HepG2 (cell line): Measurements from ENCODE around the gene RTP5. TPM values are rescaled to one million over a fixed set of nuclear protein-coding genes. Genes with fewer than 3 reads are reported as not detected.

Experiments
- ATAC-seq: fragments of 200-7000 bp; cut with Tn5 transposase; 3 replicates; pipeline ENCODE4 v1.9.1; 2020; ENCODE audit warnings: mild to moderate bottlenecking, moderate library complexity
- BruUV-seq: library from RNA; stranded (reverse); fragments of 400-500 nt; replicated peaks from 2 replicates; lab custom pipeline; 2021; lab: Mats Ljungman, UMichigan
- CTCF ChIA-PET: fragments of 300-600 bp; formaldehyde crosslinking; extraction: SDS; loops from one replicate; lab custom pipeline; 2021; ENCODE audit warnings: low total read pairs, inconsistent platforms, low intra/inter-chr PET ratio; lab: Yijun Ruan, JAX
- POLR2A ChIA-PET: fragments of 350-600 bp; sonication (Branson Sonifier 250); formaldehyde crosslinking; loops from one replicate; lab custom pipeline; 2020; ENCODE audit warnings: antibody characterized with exemption, inconsistent platforms; lab: Yijun Ruan, JAX
- DNase-seq: peaks from one replicate; pipeline ENCODE4 v3.0.0-alpha.2; 2015; ENCODE audit warnings: low spot score
- FAIRE-seq: peaks from 3 replicates; lab custom pipeline; 2011; peaks lifted over from hg19 to GRCh38; lab: Jason Lieb, UNC
- H2AFZ ChIP-seq: one replicate; pipeline ENCODE4 v1.6.1; 2011; ENCODE audit warnings: low read length, inconsistent platforms
- H3K27ac ChIP-seq: fragments of 300-600 bp; 3 replicates; pipeline ENCODE4 v1.8.0; 2011; ENCODE audit warnings: mixed run types, mild to moderate bottlenecking, mixed read lengths, low read length, inconsistent platforms; ENCODE audit not compliant: insufficient read depth; ENCODE audit errors: extremely low read length
- H3K27me3 ChIP-seq, 2 experiments: fragments of 200-600 bp in 1 of 2; 2 replicates in 1 of 2; 3 replicates in 1 of 2; pipeline versions ENCODE4 v1.6.0 to v1.8.0; 2011; ENCODE audit warnings: low read length in 2 of 2, mild to moderate bottlenecking in 2 of 2, moderate library complexity in 2 of 2, inconsistent platforms in 1 of 2; ENCODE audit not compliant: insufficient read depth in 2 of 2, control insufficient read depth in 1 of 2
- H3K36me3 ChIP-seq, 2 experiments: fragments of 200-600 bp in 1 of 2; replicated peaks in 1 of 2; 2 replicates in 1 of 2; 3 replicates in 1 of 2; pipeline versions ENCODE4 v1.5.1 to v1.8.0; 2011; ENCODE audit warnings: low read length in 2 of 2, inconsistent platforms in 1 of 2; ENCODE audit not compliant: insufficient read depth in 2 of 2, control insufficient read depth in 1 of 2
- H3K4me1 ChIP-seq: 2 replicates; pipeline ENCODE4 v1.5.1; 2012; ENCODE audit warnings: low read length, inconsistent platforms; ENCODE audit not compliant: insufficient read depth
- H3K4me2 ChIP-seq: 2 replicates; pipeline ENCODE4 v1.6.0; 2011; ENCODE audit warnings: low read depth, low read length, inconsistent platforms
- H3K4me3 ChIP-seq, 3 experiments: fragments of 200-600 bp in 1 of 3; sonication (generic), shearing (Covaris generic) in 1 of 3; replicated peaks in 1 of 3; 2 replicates each; pipeline ENCODE4 v1.5.1; 2011 to 2016; ENCODE audit warnings: low read length in 3 of 3, inconsistent platforms in 2 of 3, low read depth in 2 of 3, mild to moderate bottlenecking in 2 of 3, control low read depth in 1 of 3, mixed read lengths in 1 of 3; ENCODE audit not compliant: insufficient read depth in 1 of 3
- H3K79me2 ChIP-seq: one replicate; pipeline ENCODE4 v1.6.1; 2011; ENCODE audit warnings: low read length, inconsistent platforms; ENCODE audit not compliant: insufficient read depth
- H3K9ac ChIP-seq: 2 replicates; pipeline ENCODE4 v1.6.0; 2011; ENCODE audit warnings: mild to moderate bottlenecking, low read depth, low read length, inconsistent platforms; ENCODE audit not compliant: insufficient read depth
- H3K9me3 ChIP-seq: 2 replicates; pipeline ENCODE4 v1.5.1; 2012; ENCODE audit warnings: mild to moderate bottlenecking, low read length
- H4K20me1 ChIP-seq: 2 replicates; pipeline ENCODE4 v1.6.0; 2011; ENCODE audit warnings: inconsistent platforms, mild to moderate bottlenecking, low read length, moderate library complexity; ENCODE audit not compliant: insufficient read depth
- EZH2 ChIP-seq: conservative IDR thresholded peaks from 2 replicates; pipeline ENCODE4 v1.6.1; 2012; ENCODE audit warnings: mild to moderate bottlenecking, low read depth, low read length, moderate library complexity
- FOXK1 ChIP-seq: sonication (generic); formaldehyde crosslinking; IDR thresholded peaks from 2 replicates; pipeline ENCODE4 v1.4.0; 2020; ENCODE audit warnings: low read depth, missing genetic modification reagents, borderline replicate concordance
- HINFP ChIP-seq: sonication (generic); formaldehyde crosslinking; IDR thresholded peaks from 2 replicates; pipeline ENCODE4 v1.4.0; 2020; ENCODE audit warnings: low read depth, mild to moderate bottlenecking, missing genetic modification reagents
- KDM2A ChIP-seq: sonication (generic); formaldehyde crosslinking; IDR thresholded peaks from 2 replicates; pipeline ENCODE4 v1.4.0; 2020; ENCODE audit warnings: low read depth, missing genetic modification reagents, borderline replicate concordance
- MYNN ChIP-seq: sonication (generic); formaldehyde crosslinking; IDR thresholded peaks from 2 replicates; pipeline ENCODE4 v1.4.0; 2020; ENCODE audit warnings: mild to moderate bottlenecking, low read depth, missing genetic modification reagents
- NCOR1 ChIP-seq: fragments of 200-600 bp; sonication (generic); IDR thresholded peaks from 2 replicates; pipeline ENCODE4 v1.7.0; 2017; ENCODE audit warnings: antibody characterized with exemption, low read length, borderline replicate concordance
- SP140L ChIP-seq: sonication (generic); formaldehyde crosslinking; IDR thresholded peaks from 2 replicates; pipeline ENCODE4 v1.4.0; 2020; ENCODE audit warnings: missing genetic modification reagents, borderline replicate concordance
- ZBTB37 ChIP-seq: sonication (generic); formaldehyde crosslinking; IDR thresholded peaks from 2 replicates; pipeline ENCODE4 v1.4.0; 2020; ENCODE audit warnings: mild to moderate bottlenecking, missing genetic modification reagents
- ZNF557 ChIP-seq: sonication (generic); formaldehyde crosslinking; IDR thresholded peaks from 2 replicates; pipeline ENCODE4 v1.4.0; 2020; ENCODE audit warnings: missing genetic modification reagents
- ZNF558 ChIP-seq: sonication (generic); formaldehyde crosslinking; IDR thresholded peaks from 2 replicates; pipeline ENCODE4 v1.9.0; 2022; ENCODE audit warnings: mild to moderate bottlenecking, missing genetic modification reagents, borderline replicate concordance
- ZNF619 ChIP-seq: sonication (generic); formaldehyde crosslinking; IDR thresholded peaks from 2 replicates; pipeline ENCODE4 v1.4.0; 2020; ENCODE audit warnings: mild to moderate bottlenecking, missing genetic modification reagents
- ZNF660 ChIP-seq: sonication (generic); formaldehyde crosslinking; IDR thresholded peaks from 2 replicates; pipeline ENCODE4 v1.5.1; 2020; ENCODE audit warnings: mild to moderate bottlenecking, low read depth, missing genetic modification reagents, borderline replicate concordance
- ZNF746 ChIP-seq: sonication (generic); formaldehyde crosslinking; IDR thresholded peaks from 2 replicates; pipeline ENCODE4 v1.8.0; 2022; ENCODE audit warnings: mild to moderate bottlenecking, missing genetic modification reagents
- WGBS: methylation state at CpG from one replicate; pipeline ENCODE4 v1.1.6; 2017; ENCODE audit warnings: low lambda C conversion rate; 5-methylcytosine and 5-hydroxymethylcytosine counted together
- in situ Hi-C: cut with HindIII; loops from 2 replicates; pipeline ENCODE4 v1.10.0; 2017; ENCODE audit warnings: low pct_unique_long_range_greater_than_20kb; ENCODE audit not compliant: extremely low pct_ligation_motif_present
- intact Hi-C: fragments of 100-400 bp; cut with micrococcal nuclease; formaldehyde crosslinking; loops from one replicate; pipeline ENCODE4 v1.10.0; 2022; ENCODE audit not compliant: unreplicated experiment
- polyA plus RNA-seq, 8 experiments: library from polyadenylated mRNA; depleted of rRNA in 3 of 8; stranded (reverse) in 7 of 8; unstranded in 1 of 8; fragments of >200 nt; fragmentation: Illumina TruSeq in 4 of 8; extraction: Trizol in 4 of 8; gene quantifications; 2 replicates each; pipeline versions ENCODE4 v1.2.1 to v1.2.3, GENCODE V29; 2011 to 2016; ENCODE audit warnings: low read depth in 4 of 8, missing spikeins in 1 of 8, mixed read lengths in 1 of 8; ENCODE audit not compliant: insufficient read depth in 1 of 8
- total RNA-seq, 5 experiments: library from RNA; depleted of rRNA; stranded (reverse); fragments of >200 nt; fragmentation: Illumina TruSeq; extraction: Trizol; gene quantifications; 2 replicates each; pipeline ENCODE4 v1.2.3, GENCODE V29; 2016; ENCODE audit warnings: low read depth in 1 of 5
- TF ChIP-seq, protein P1 (sequence below): sonication (generic); formaldehyde crosslinking; IDR thresholded peaks from 2 replicates; pipeline ENCODE4 v1.5.0; 2020; ENCODE audit warnings: mild to moderate bottlenecking, missing genetic modification reagents
- TF ChIP-seq, protein P2 (sequence below): IDR thresholded peaks from 2 replicates; pipeline ENCODE4 v1.6.1; 2016; ENCODE audit warnings: mild to moderate bottlenecking, missing biosample characterization, missing genetic modification reagents
- TF ChIP-seq, protein P3 (sequence below): IDR thresholded peaks from 2 replicates; pipeline ENCODE4 v1.6.1; 2012; ENCODE audit warnings: low read depth, low read length, improper control_type of control experiment

The RTP5 gene
- total and polyA plus RNA-seq, 2 of the 13 experiments (the other 11 are each of a cell fraction or from before 2014, with no cell fraction given), result not detected

DNA sequence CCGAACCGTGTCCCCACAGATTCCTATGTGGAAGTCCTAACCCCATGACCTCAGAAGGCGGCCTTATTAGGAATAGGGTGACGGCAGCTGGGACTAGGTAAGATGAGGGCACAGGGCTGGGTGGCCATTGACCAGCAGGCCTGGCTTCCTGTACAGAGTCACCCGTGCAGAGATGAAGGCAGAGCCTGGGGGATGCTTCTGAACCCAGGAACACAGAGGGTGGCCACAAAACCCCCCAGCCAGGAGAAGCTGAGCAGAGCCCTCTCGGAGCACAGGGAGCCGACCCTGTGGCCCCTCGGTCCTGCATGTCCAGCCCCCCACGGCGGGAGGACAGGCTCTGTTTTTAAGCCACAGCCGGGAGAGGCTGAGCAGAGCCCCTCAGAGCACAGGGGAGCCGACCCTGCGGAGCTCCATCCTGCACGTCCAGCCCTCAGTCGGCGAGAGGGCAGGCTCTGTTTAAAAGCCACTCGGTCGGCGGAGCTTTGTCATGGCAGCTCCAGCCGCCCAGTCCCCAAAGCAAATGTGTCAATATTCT is 13.6 kb upstream of the RTP5 start (continued):
- TF ChIP-seq ZBTB37 (CRISPR knock-in tag), result no peak
- no peak for TF ChIP-seq EZH2
- no peak for TF ChIP-seq KDM2A
- TF ChIP-seq, protein P1, sequence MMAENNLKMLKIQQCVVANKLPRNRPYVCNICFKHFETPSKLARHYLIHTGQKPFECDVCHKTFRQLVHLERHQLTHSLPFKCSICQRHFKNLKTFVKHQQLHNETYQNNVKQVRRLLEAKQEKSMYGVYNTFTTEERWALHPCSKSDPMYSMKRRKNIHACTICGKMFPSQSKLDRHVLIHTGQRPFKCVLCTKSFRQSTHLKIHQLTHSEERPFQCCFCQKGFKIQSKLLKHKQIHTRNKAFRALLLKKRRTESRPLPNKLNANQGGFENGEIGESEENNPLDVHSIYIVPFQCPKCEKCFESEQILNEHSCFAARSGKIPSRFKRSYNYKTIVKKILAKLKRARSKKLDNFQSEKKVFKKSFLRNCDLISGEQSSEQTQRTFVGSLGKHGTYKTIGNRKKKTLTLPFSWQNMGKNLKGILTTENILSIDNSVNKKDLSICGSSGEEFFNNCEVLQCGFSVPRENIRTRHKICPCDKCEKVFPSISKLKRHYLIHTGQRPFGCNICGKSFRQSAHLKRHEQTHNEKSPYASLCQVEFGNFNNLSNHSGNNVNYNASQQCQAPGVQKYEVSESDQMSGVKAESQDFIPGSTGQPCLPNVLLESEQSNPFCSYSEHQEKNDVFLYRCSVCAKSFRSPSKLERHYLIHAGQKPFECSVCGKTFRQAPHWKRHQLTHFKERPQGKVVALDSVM (CRISPR knock-in tag), result no peak

GRCh38 chr2:241857041-241857541 is 12.4 kb upstream of the RTP5 start:
- Histone ChIP-seq H3K36me3 (no peaks in the 10 kb centered on the region), H3K9me3 (no peaks in the 10 kb centered on the region), H3K4me2 (no peak overlapping the region), H4K20me1 (no peaks in the 10 kb centered on the region), H3K4me3 (no peak overlapping the region), H3K4me1 (peaks cover 14% of the 10 kb centered on the region), H3K27me3 (peaks cover 26 to 89% of the 10 kb centered on the region in 2 experiments), H3K27ac (no peak overlapping the region), H2AFZ (no peak overlapping the region), H3K9ac (no peak overlapping the region), H3K79me2 (no peaks in the 10 kb centered on the region)
- FAIRE-seq, result no peak
- BruUV-seq, result no TSS peak
- POLR2A ChIA-PET, result no interaction called here
- CTCF ChIA-PET, result no interaction called here
- intact Hi-C loops (no loop called here), in situ Hi-C loops (no loop called here)
- 64% methylated on average over 27 of the region's 28 CpGs for WGBS
- ATAC-seq, result no peak
- no peak for DNase-seq
- TF ChIP-seq ZNF660 (CRISPR knock-in tag) (no peak), HINFP (no peak), MYNN (CRISPR knock-in tag) (no peak), FOXK1 (CRISPR knock-in tag) (no peak), NCOR1 (no peak), ZNF558 (no peak), SP140L (CRISPR knock-in tag) (no peak), ZNF619 (CRISPR knock-in tag) (no peak), ZNF746 (CRISPR knock-in tag) (no peak), ZNF557 (no peak)
- TF ChIP-seq, protein P2, sequence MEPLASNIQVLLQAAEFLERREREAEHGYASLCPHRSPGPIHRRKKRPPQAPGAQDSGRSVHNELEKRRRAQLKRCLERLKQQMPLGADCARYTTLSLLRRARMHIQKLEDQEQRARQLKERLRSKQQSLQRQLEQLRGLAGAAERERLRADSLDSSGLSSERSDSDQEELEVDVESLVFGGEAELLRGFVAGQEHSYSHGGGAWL (CRISPR knock-in tag), result no peak
- TF ChIP-seq, protein P3, sequence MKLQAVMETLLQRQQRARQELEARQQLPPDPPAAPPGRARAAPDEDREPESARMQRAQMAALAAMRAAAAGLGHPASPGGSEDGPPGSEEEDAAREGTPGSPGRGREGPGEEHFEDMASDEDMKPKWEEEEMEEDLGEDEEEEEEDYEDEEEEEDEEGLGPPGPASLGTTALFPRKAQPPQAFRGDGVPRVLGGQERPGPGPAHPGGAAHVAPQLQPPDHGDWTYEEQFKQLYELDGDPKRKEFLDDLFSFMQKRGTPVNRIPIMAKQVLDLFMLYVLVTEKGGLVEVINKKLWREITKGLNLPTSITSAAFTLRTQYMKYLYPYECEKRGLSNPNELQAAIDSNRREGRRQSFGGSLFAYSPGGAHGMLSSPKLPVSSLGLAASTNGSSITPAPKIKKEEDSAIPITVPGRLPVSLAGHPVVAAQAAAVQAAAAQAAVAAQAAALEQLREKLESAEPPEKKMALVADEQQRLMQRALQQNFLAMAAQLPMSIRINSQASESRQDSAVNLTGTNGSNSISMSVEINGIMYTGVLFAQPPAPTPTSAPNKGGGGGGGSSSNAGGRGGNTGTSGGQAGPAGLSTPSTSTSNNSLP, result no peak
